SU-DHL-6 (cell line): Measurements from ENCODE around the gene OR10A2.

Experiments used
- EZH2phosphoT487 ChIP-seq: fragments of 200-600 bp; sonication (generic), shearing (Covaris generic); conservative IDR thresholded peaks from 2 replicates; pipeline ENCODE4 v1.6.1; 2018; ENCODE audit warnings: mild to moderate bottlenecking, antibody characterized with exemption, low read length, moderate library complexity, mixed read lengths
- TF ChIP-seq, protein P1 (sequence below): fragments of 200-600 bp; sonication (generic); IDR thresholded peaks from one replicate; pipeline ENCODE4 v1.5.1; 2017; ENCODE audit warnings: antibody characterized with exemption, mild to moderate bottlenecking, low read length, moderate library complexity; ENCODE audit not compliant: insufficient read depth, poor library complexity, severe bottlenecking

DNA sequence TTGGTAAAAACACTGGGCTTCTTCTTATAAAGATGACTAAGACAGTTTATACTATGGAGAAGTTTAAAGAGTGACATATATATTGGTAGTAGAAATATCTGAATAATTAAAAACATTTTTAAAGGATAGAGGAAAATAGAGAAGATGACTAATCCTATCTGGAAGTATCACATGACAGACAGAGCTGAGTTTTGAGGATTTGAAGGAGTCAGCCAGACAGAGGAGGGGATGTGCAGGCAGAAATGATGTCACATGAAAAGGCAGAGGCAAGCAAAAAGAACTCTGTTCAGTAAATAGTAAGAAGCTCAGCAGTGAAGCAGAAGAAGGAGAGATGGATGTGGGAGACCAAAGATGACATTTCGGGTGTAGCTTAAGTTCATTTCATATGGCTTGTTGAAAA, 1.6 kb downstream of the OR10A2 start:
- TF ChIP-seq, protein P1, sequence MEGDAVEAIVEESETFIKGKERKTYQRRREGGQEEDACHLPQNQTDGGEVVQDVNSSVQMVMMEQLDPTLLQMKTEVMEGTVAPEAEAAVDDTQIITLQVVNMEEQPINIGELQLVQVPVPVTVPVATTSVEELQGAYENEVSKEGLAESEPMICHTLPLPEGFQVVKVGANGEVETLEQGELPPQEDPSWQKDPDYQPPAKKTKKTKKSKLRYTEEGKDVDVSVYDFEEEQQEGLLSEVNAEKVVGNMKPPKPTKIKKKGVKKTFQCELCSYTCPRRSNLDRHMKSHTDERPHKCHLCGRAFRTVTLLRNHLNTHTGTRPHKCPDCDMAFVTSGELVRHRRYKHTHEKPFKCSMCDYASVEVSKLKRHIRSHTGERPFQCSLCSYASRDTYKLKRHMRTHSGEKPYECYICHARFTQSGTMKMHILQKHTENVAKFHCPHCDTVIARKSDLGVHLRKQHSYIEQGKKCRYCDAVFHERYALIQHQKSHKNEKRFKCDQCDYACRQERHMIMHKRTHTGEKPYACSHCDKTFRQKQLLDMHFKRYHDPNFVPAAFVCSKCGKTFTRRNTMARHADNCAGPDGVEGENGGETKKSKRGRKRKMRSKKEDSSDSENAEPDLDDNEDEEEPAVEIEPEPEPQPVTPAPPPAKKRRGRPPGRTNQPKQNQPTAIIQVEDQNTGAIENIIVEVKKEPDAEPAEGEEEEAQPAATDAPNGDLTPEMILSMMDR: no peak
- TF ChIP-seq EZH2phosphoT487: no peak
